ENCODE results near the gene SPDYE2. TPM values are rescaled to one million over a fixed set of nuclear protein-coding genes. Genes with fewer than 3 reads are reported as not detected.
"Not testable (repeated sequence)": the region's sequence is repeated elsewhere in the genome, so short reads cannot be mapped to it uniquely, and the experiment has no call there.

Gene SPDYE2
- total RNA-seq, result 0.13 TPM in 1 of 3 replicates, not detected in the others

- H3K9me3 Mint-ChIP-seq; H3K36me3 Mint-ChIP-seq; H3K4me1 Mint-ChIP-seq; H3K27me3 Mint-ChIP-seq (ENCODE audit: low read depth); DNase-seq (ENCODE audit: low spot score in 2 of 2, unreplicated experiment in 2 of 2); H3K4me3 Mint-ChIP-seq; H3K27ac Mint-ChIP-seq: not testable (repeated sequence)
Measured at GRCh38 chr7:102550808-102551422, at the start of gene SPDYE2. SPDYE2 (plus strand) TSS chr7:102551226; CDS start chr7:102553256, 2,030 bp downstream.

GRCh38 chr7:102503141-102503540 is 47.9 kb upstream of the SPDYE2 start:
- not testable (repeated sequence) for H3K9me3 Mint-ChIP-seq; DNase-seq (ENCODE audit: low spot score in 2 of 2, unreplicated experiment in 2 of 2); H3K36me3 Mint-ChIP-seq; H3K27me3 Mint-ChIP-seq (ENCODE audit: low read depth); H3K27ac Mint-ChIP-seq; H3K4me1 Mint-ChIP-seq; H3K4me3 Mint-ChIP-seq

GRCh38 chr7:102505298-102506185 is 45.5 kb upstream of the SPDYE2 start:
- H3K4me1 Mint-ChIP-seq; H3K4me3 Mint-ChIP-seq; H3K36me3 Mint-ChIP-seq; H3K9me3 Mint-ChIP-seq; H3K27ac Mint-ChIP-seq; DNase-seq (ENCODE audit: low spot score in 2 of 2, unreplicated experiment in 2 of 2); H3K27me3 Mint-ChIP-seq (ENCODE audit: low read depth): not testable (repeated sequence)

- not testable (repeated sequence) for H3K4me1 Mint-ChIP-seq; H3K9me3 Mint-ChIP-seq; DNase-seq (ENCODE audit: low spot score in 2 of 2, unreplicated experiment in 2 of 2); H3K27me3 Mint-ChIP-seq (ENCODE audit: low read depth); H3K36me3 Mint-ChIP-seq; H3K27ac Mint-ChIP-seq; H3K4me3 Mint-ChIP-seq
Measured at GRCh38 chr7:102507410-102508088, 43.5 kb upstream of the SPDYE2 start.

- H3K9me3 Mint-ChIP-seq; H3K4me3 Mint-ChIP-seq; H3K4me1 Mint-ChIP-seq; DNase-seq (ENCODE audit: low spot score in 2 of 2, unreplicated experiment in 2 of 2); H3K27ac Mint-ChIP-seq; H3K27me3 Mint-ChIP-seq (ENCODE audit: low read depth); H3K36me3 Mint-ChIP-seq: not testable (repeated sequence)
Measured at GRCh38 chr7:102510575-102510974, 40.5 kb upstream of the SPDYE2 start.

GRCh38 chr7:102511860-102512522 is 39.0 kb upstream of the SPDYE2 start:
- not testable (repeated sequence) for H3K27me3 Mint-ChIP-seq (ENCODE audit: low read depth); H3K4me1 Mint-ChIP-seq; DNase-seq (ENCODE audit: low spot score in 2 of 2, unreplicated experiment in 2 of 2); H3K9me3 Mint-ChIP-seq; H3K36me3 Mint-ChIP-seq; H3K4me3 Mint-ChIP-seq; H3K27ac Mint-ChIP-seq

GRCh38 chr7:102512642-102513221 is 38.3 kb upstream of the SPDYE2 start:
- not testable (repeated sequence) for H3K4me1 Mint-ChIP-seq; H3K9me3 Mint-ChIP-seq; H3K36me3 Mint-ChIP-seq; DNase-seq (ENCODE audit: low spot score in 2 of 2, unreplicated experiment in 2 of 2); H3K27ac Mint-ChIP-seq; H3K4me3 Mint-ChIP-seq; H3K27me3 Mint-ChIP-seq (ENCODE audit: low read depth)

GRCh38 chr7:102514881-102515721 is 35.9 kb upstream of the SPDYE2 start:
- not testable (repeated sequence) for DNase-seq (ENCODE audit: low spot score in 2 of 2, unreplicated experiment in 2 of 2); H3K4me3 Mint-ChIP-seq; H3K4me1 Mint-ChIP-seq; H3K36me3 Mint-ChIP-seq; H3K9me3 Mint-ChIP-seq; H3K27ac Mint-ChIP-seq; H3K27me3 Mint-ChIP-seq (ENCODE audit: low read depth)

- not testable (repeated sequence) for H3K27me3 Mint-ChIP-seq (ENCODE audit: low read depth)
Measured at GRCh38 chr7:102515889-102516288, 35.1 kb upstream of the SPDYE2 start.

GRCh38 chr7:102516951-102517350 is 34.1 kb upstream of the SPDYE2 start:
- not testable (repeated sequence) for H3K27ac Mint-ChIP-seq; DNase-seq (ENCODE audit: low spot score in 2 of 2, unreplicated experiment in 2 of 2); H3K27me3 Mint-ChIP-seq (ENCODE audit: low read depth); H3K9me3 Mint-ChIP-seq; H3K4me3 Mint-ChIP-seq; H3K4me1 Mint-ChIP-seq; H3K36me3 Mint-ChIP-seq

More at GRCh38 chr7:102515889-102516288, 35.1 kb upstream of the SPDYE2 start:
- not testable (repeated sequence) for H3K36me3 Mint-ChIP-seq; H3K27ac Mint-ChIP-seq; H3K4me1 Mint-ChIP-seq; H3K9me3 Mint-ChIP-seq; H3K4me3 Mint-ChIP-seq; DNase-seq (ENCODE audit: low spot score in 2 of 2, unreplicated experiment in 2 of 2)

GRCh38 chr7:102517550-102518147 is 33.4 kb upstream of the SPDYE2 start, which contains the start of gene RASA4B:
RASA4B (minus strand) TSS chr7:102517777; CDS start chr7:102517710, 67 bp downstream.
- H3K27me3 Mint-ChIP-seq (ENCODE audit: low read depth), result not testable (repeated sequence)

GRCh38 chr7:102520797-102521196 is 30.2 kb upstream of the SPDYE2 start:
- H3K27ac Mint-ChIP-seq; DNase-seq (ENCODE audit: low spot score in 2 of 2, unreplicated experiment in 2 of 2); H3K4me1 Mint-ChIP-seq; H3K27me3 Mint-ChIP-seq (ENCODE audit: low read depth); H3K36me3 Mint-ChIP-seq; H3K4me3 Mint-ChIP-seq; H3K9me3 Mint-ChIP-seq: not testable (repeated sequence)

More at GRCh38 chr7:102517550-102518147, 33.4 kb upstream of the SPDYE2 start, which contains the start of gene RASA4B:
- not testable (repeated sequence) for H3K4me1 Mint-ChIP-seq; H3K9me3 Mint-ChIP-seq; H3K27ac Mint-ChIP-seq; DNase-seq (ENCODE audit: low spot score in 2 of 2, unreplicated experiment in 2 of 2); H3K36me3 Mint-ChIP-seq
- peak within 1 kb of the TSS; percentile 41 for H3K4me3 Mint-ChIP-seq

All from mesothelial cell of epicardium (in vitro differentiated cells).